SH-SY5Y (cell line): ENCODE results near the gene C2CD3.

ENCODE experiments used
- GATA2 ChIP-seq: IDR thresholded peaks from 2 replicates; pipeline ENCODE4 v1.6.1; 2011; ENCODE audit warnings: mild to moderate bottlenecking, low read depth, low read length
- GATA3 ChIP-seq: IDR thresholded peaks from 2 replicates; pipeline ENCODE4 v1.6.1; 2011; ENCODE audit warnings: low read depth, mild to moderate bottlenecking, low read length, moderate library complexity

DNA sequence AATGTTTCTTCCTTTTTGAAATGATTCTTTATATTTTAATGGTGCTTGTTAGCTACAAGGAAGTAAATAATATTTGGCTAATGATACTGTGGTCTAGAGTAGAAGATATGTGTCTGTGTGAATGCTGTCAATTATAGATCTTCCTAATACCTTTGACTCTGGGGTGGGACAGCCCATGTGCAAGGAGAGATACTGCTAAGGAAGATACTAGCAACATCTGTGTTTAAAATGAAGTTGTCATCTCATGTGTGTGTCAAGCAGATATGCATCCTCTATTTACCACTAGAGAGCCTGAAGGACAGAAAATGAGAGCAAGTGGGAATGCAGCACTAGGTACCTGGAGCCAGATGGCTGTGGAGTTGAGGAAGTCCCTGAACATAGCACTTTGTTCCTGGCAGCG lies 34.4 kb upstream of the C2CD3 start:
- TF ChIP-seq GATA3, result no peak
- TF ChIP-seq GATA2, result no peak
